ENCODE measurements around the gene SV2B. TPM values are rescaled to one million over a fixed set of nuclear protein-coding genes. Genes with fewer than 3 reads are reported as not detected.

The SV2B gene
- total RNA-seq, 1 experiment from 2014 or later, result not detected

- no peaks in the 10 kb centered on the region for H3K36me3 ChIP-seq (ENCODE audit: low read depth)
- no peaks in the 10 kb centered on the region for H3F3A ChIP-seq (ENCODE audit: insufficient read depth, low read depth)
- H3K27me3 ChIP-seq (ENCODE audit: insufficient read depth, low read depth), result peaks cover 68% of the 10 kb centered on the region
- no peaks in the 10 kb centered on the region for H3K4me1 ChIP-seq (replicated peaks; ENCODE audit: insufficient read depth)
- H3K4me2 ChIP-seq, result no peak overlapping the region
- ChIA-PET POLR2A (ENCODE audit: unreplicated experiment) (no interaction called here), CTCF (no interaction called here)
- no peaks in the 10 kb centered on the region for H4K20me1 ChIP-seq (ENCODE audit: insufficient read depth)
- intact Hi-C loops (cut with micrococcal nuclease; ENCODE audit: unreplicated experiment), result no loop called here
- H3K9me3 ChIP-seq (ENCODE audit: insufficient read depth, low read depth), result no peaks in the 10 kb centered on the region
- no peak overlapping the region for H3K4me3 ChIP-seq
- H2AFZ ChIP-seq, result no peak overlapping the region
- no peak for DNase-seq
- no peak overlapping the region for H3K27ac ChIP-seq
- no peaks in the 10 kb centered on the region for H3K9me2 ChIP-seq (ENCODE audit: insufficient read depth)
- no peaks in the 10 kb centered on the region for H3K79me2 ChIP-seq (ENCODE audit: low read depth)
- no peak for TF ChIP-seq EZH2 (IDR thresholded peaks at IDR 0.05; ENCODE audit: low read depth)
- no peak for TF ChIP-seq CTCF (conservative IDR thresholded peaks at IDR 0.05)
- no TSS peak for BruUV-seq (replicated peaks)
Measured at GRCh38 chr15:91202510-91203102, 102.5 kb downstream of the SV2B start.

GRCh38 chr15:91203619-91204203 lies 103.7 kb downstream of the SV2B start:
- Histone ChIP-seq H3K4me2 (no peak overlapping the region), H3F3A (ENCODE audit: insufficient read depth, low read depth) (no peaks in the 10 kb centered on the region), H2AFZ (no peak overlapping the region), H3K9me2 (ENCODE audit: insufficient read depth) (no peaks in the 10 kb centered on the region), H3K27ac (no peak overlapping the region), H3K79me2 (ENCODE audit: low read depth) (no peaks in the 10 kb centered on the region), H3K36me3 (ENCODE audit: low read depth) (no peaks in the 10 kb centered on the region), H3K9me3 (ENCODE audit: insufficient read depth, low read depth) (no peaks in the 10 kb centered on the region), H3K4me3 (no peak overlapping the region), H3K27me3 (ENCODE audit: insufficient read depth, low read depth) (peaks cover 75% of the 10 kb centered on the region), H4K20me1 (ENCODE audit: insufficient read depth) (no peaks in the 10 kb centered on the region), H3K4me1 (replicated peaks; ENCODE audit: insufficient read depth) (no peaks in the 10 kb centered on the region)
- CTCF ChIA-PET, result no interaction called here
- no TSS peak for BruUV-seq (replicated peaks)
- POLR2A ChIA-PET (ENCODE audit: unreplicated experiment), result no interaction called here
- intact Hi-C loops (cut with micrococcal nuclease; ENCODE audit: unreplicated experiment), result no loop called here
- DNase-seq, result no peak
- TF ChIP-seq CTCF (conservative IDR thresholded peaks at IDR 0.05), result no peak
- no peak for TF ChIP-seq EZH2 (IDR thresholded peaks at IDR 0.05; ENCODE audit: low read depth)

GRCh38 chr15:91208371-91208770 lies 108.3 kb downstream of the SV2B start:
- no peak for DNase-seq
- intact Hi-C loops (cut with micrococcal nuclease; ENCODE audit: unreplicated experiment), result no loop called here
- H3K4me2 ChIP-seq, result no peak overlapping the region
- TF ChIP-seq EZH2 (IDR thresholded peaks at IDR 0.05; ENCODE audit: low read depth) (no peak), CTCF (conservative IDR thresholded peaks at IDR 0.05) (no peak)
- no peaks in the 10 kb centered on the region for H3K36me3 ChIP-seq (ENCODE audit: low read depth)
- no peaks in the 10 kb centered on the region for H3K9me3 ChIP-seq (ENCODE audit: insufficient read depth, low read depth)
- H3K4me1 ChIP-seq (replicated peaks; ENCODE audit: insufficient read depth), result no peaks in the 10 kb centered on the region
- no peak overlapping the region for H3K27ac ChIP-seq
- no peaks in the 10 kb centered on the region for H3K9me2 ChIP-seq (ENCODE audit: insufficient read depth)
- ChIA-PET CTCF (no interaction called here), POLR2A (ENCODE audit: unreplicated experiment) (no interaction called here)
- peaks cover 72% of the 10 kb centered on the region for H3K27me3 ChIP-seq (ENCODE audit: insufficient read depth, low read depth)
- no TSS peak for BruUV-seq (replicated peaks)
- H3K4me3 ChIP-seq, result no peak overlapping the region
- H3F3A ChIP-seq (ENCODE audit: insufficient read depth, low read depth), result no peaks in the 10 kb centered on the region
- no peaks in the 10 kb centered on the region for H3K79me2 ChIP-seq (ENCODE audit: low read depth)
- H4K20me1 ChIP-seq (ENCODE audit: insufficient read depth), result no peaks in the 10 kb centered on the region
- no peak overlapping the region for H2AFZ ChIP-seq
